G401 (cell line): Measurements from ENCODE around the gene ACTRT2. TPM values are rescaled to one million over a fixed set of nuclear protein-coding genes. Genes with fewer than 3 reads are reported as not detected.

ENCODE experiments used
- DNase-seq: peaks from one replicate; pipeline ENCODE4 v3.0.0-alpha.2; 2015; ENCODE audit warnings: low spot score
- in situ Hi-C: cut with HindIII; loops from 2 replicates; pipeline ENCODE4 v1.10.0; 2016; ENCODE audit warnings: low sequenced_read_pairs, mixed read lengths
- total RNA-seq: library from RNA; depleted of rRNA; stranded (reverse); fragments of >200 nt; shearing (Covaris generic); gene quantifications from 2 replicates; pipeline ENCODE4 v1.2.3, GENCODE V29; 2014; rRNA removed

ACTRT2 gene
- total RNA-seq, 1 experiment from 2014 or later, result not detected

GRCh38 chr1:3071565-3072390 lies 50.5 kb downstream of the ACTRT2 start:
- in situ Hi-C loops, result no loop called here
- DNase-seq, result no peak

Other genes starting within 250 kb of the ACTRT2 start
- gene TTC34, start 219.8 kb upstream of the ACTRT2 start, total RNA-seq, result 0.17 TPM in 1 of 2 replicates, not detected in the other
- 2.8 and 5.0 TPM in 2 replicates for gene PRDM16, start 47.7 kb downstream of the ACTRT2 start, total RNA-seq